Bone marrow (tissue), 2 donors: ENCODE results near the gene RPS2.

ENCODE experiments used
- DNase-seq, 2 donors: peaks; one replicate each; lab custom pipeline; 2025; lab: John Stamatoyannopoulos, UW

Gene RPS2

GRCh38 chr16:1981398-1981836, 16.8 kb upstream of the RPS2 start, which contains the start of gene NOXO1:
Gene NOXO1 (minus strand): TSS chr16:1981469. CDS start chr16:1981179, 290 bp downstream.
- DNase-seq, result no peak

- DNase-seq, result no peak
Observed at GRCh38 chr16:1980770-1981087, 16.1 kb upstream of the RPS2 start.

- no peak for DNase-seq
Observed at GRCh38 chr16:1980030-1980769, 15.6 kb upstream of the RPS2 start.

GRCh38 chr16:1979271-1980029, 14.8 kb upstream of the RPS2 start:
- no peak for DNase-seq

- DNase-seq, result no peak
Observed at GRCh38 chr16:1978476-1979120, 14.0 kb upstream of the RPS2 start.

- DNase-seq, result no peak
Observed at GRCh38 chr16:1977875-1978268, 13.2 kb upstream of the RPS2 start.

GRCh38 chr16:1976951-1977874, 12.6 kb upstream of the RPS2 start:
- no peak for DNase-seq

GRCh38 chr16:1976216-1976520, 11.5 kb upstream of the RPS2 start:
- no peak for DNase-seq

- DNase-seq, result no peak
Observed at GRCh38 chr16:1975432-1976215, 11.0 kb upstream of the RPS2 start.

- DNase-seq, result no peak
Observed at GRCh38 chr16:1974157-1975070, 9.8 kb upstream of the RPS2 start.

GRCh38 chr16:1973461-1974156, 9.0 kb upstream of the RPS2 start:
- DNase-seq, result no peak

GRCh38 chr16:1972490-1972877, 7.9 kb upstream of the RPS2 start:
- no peak for DNase-seq

- DNase-seq, result peak; percentile 91 to 93
Observed at GRCh38 chr16:1971796-1972489, 7.3 kb upstream of the RPS2 start, which contains the start of gene TBL3. Gene TBL3 (plus strand): TSS chr16:1972053. CDS start chr16:1972165, 112 bp downstream.

GRCh38 chr16:1968146-1968953, 3.7 kb upstream of the RPS2 start:
- DNase-seq, result no peak

- no peak for DNase-seq
Observed at GRCh38 chr16:1966460-1966859, 1.8 kb upstream of the RPS2 start, which contains the start of gene RNF151. Gene RNF151 (plus strand): TSS chr16:1966856. CDS start chr16:1966882, 26 bp downstream.

- DNase-seq, result no peak
Observed at GRCh38 chr16:1965396-1966001, 873 bp upstream of the RPS2 start.

- DNase-seq, result no peak
Observed at GRCh38 chr16:1963806-1964505, 670 bp downstream of the RPS2 start.
